ENCODE measurements around the gene PRG2.

The PRG2 gene

DNA sequence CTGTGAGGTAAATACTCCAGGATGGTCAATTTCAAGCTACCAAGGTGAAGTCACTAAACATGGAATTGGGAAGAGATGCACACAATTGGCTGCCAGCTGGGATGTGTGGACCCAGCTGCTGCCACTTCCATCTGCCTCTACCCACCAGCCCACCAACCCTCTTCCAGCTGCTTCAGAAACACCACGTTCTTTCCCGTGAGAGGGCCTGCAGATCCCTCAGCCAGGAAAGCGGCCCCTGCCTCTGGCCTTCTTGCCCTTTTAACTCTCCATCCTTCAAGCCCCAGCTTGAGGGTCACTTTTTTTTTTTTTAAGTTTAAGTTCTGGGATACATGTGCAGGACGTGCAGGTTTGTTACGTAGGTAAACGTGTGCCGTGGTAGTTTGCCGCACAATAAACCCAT lies 29.5 kb downstream of the PRG2 start:
- Histone ChIP-seq H3K14ac (ENCODE audit: low read length in 2 of 2) (no peak overlapping the region), H2BK5ac (ENCODE audit: low read depth, low read length, poor library complexity, severe bottlenecking) (no peak overlapping the region), H2AK5ac (ENCODE audit: low read length, severe bottlenecking) (no peak overlapping the region), H3K27ac (ENCODE audit: low read length, poor library complexity, severe bottlenecking) (no peak overlapping the region), H4K8ac (ENCODE audit: low read length) (no peak overlapping the region), H4K91ac (ENCODE audit: low read length) (no peak overlapping the region), H3K18ac (ENCODE audit: low read depth in 1 of 2, low read length in 2 of 2) (no peak overlapping the region), H3K36me3 (ENCODE audit: control insufficient read depth in 1 of 2, insufficient read depth in 2 of 2, low read depth in 1 of 2, low read length in 2 of 2) (no peaks in the 10 kb centered on the region), H2AFZ (ENCODE audit: low read depth, low read length) (no peak overlapping the region), H3K4ac (ENCODE audit: low read depth in 1 of 2, low read length in 2 of 2) (no peak overlapping the region), H2BK12ac (ENCODE audit: low read length in 2 of 2) (no peak overlapping the region), H3K9me3 (ENCODE audit: control insufficient read depth, low read length) (no peaks in the 10 kb centered on the region), H3K4me2 (ENCODE audit: low read length, poor library complexity, severe bottlenecking) (no peak overlapping the region), H3K9ac (ENCODE audit: low read length) (no peak overlapping the region), H3K23ac (ENCODE audit: low read length in 2 of 2) (no peak overlapping the region), H2BK120ac (ENCODE audit: low read depth, low read length) (no peak overlapping the region), H3K4me1 (ENCODE audit: control insufficient read depth, insufficient read depth, low read depth, low read length) (peaks cover 2% of the 10 kb centered on the region), H2BK15ac (ENCODE audit: low read depth, poor library complexity, severe bottlenecking) (no peak overlapping the region), H3K79me1 (replicated peaks; ENCODE audit: low read length, poor library complexity, severe bottlenecking) (no peaks in the 10 kb centered on the region), H3K27me3 (ENCODE audit: control insufficient read depth in 1 of 2, insufficient read depth in 1 of 2, low read length in 2 of 2) (peaks cover 5 to 46% of the 10 kb centered on the region in 2 experiments), H3K4me3 (ENCODE audit: insufficient read depth in 1 of 2, low read depth in 1 of 2, low read length in 2 of 2) (no peak overlapping the region)
- 76% methylated on average over 7 of the region's 8 CpGs for WGBS
- DNase-seq = no peak

DNA sequence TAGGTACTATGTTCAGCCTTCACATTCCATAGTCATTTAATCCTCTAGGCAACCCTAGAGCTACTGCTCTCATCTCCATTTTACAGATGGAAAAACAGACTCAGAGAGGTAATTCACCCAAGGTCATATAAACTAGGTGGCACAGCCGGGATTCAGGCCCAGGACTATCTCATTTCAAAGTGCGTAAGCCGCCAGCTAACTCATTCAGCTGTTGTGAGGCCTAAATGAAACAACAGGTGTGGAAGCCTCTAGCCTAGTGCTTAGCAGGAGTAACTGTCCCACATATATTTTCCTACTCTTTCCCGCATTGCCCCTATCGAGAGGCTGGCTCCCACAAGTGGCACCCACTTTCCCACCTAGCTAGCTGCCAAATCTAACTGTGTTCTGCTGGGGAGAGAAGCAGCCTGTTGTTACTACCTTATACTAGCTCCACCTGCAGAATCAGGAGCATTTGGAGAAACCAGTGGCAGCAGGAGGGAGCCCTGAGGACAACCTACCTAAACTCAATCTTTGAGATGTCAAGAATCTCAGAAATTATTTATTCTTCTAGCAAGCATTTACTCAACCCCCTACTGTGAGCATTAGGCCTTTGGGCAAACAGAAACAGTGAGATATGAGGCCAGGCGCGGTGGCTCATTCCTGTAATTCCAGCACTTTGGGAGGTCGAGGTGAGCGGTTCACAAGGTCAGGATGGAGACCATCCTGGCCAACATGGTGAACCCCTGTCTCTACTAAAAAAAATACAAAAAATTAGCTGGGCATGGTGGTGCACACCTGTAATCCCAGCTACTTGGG lies 30.4 kb downstream of the PRG2 start:
- H3K27ac ChIP-seq (ENCODE audit: low read length, poor library complexity, severe bottlenecking) = no peak overlapping the region
- H3K36me3 ChIP-seq (ENCODE audit: control insufficient read depth in 1 of 2, insufficient read depth in 2 of 2, low read depth in 1 of 2, low read length in 2 of 2) = no peaks in the 10 kb centered on the region
- no peak overlapping the region for H2BK5ac ChIP-seq (ENCODE audit: low read depth, low read length, poor library complexity, severe bottlenecking)
- no peak overlapping the region for H2AFZ ChIP-seq (ENCODE audit: low read depth, low read length)
- no peak overlapping the region for H4K8ac ChIP-seq (ENCODE audit: low read length)
- H3K27me3 ChIP-seq (ENCODE audit: control insufficient read depth in 1 of 2, insufficient read depth in 1 of 2, low read length in 2 of 2) = peaks cover 5 to 37% of the 10 kb centered on the region in 2 experiments
- H3K9ac ChIP-seq (ENCODE audit: low read length) = no peak overlapping the region
- H3K23ac ChIP-seq (ENCODE audit: low read length in 2 of 2) = no peak overlapping the region
- H2AK5ac ChIP-seq (ENCODE audit: low read length, severe bottlenecking) = no peak overlapping the region
- H3K14ac ChIP-seq (ENCODE audit: low read length in 2 of 2) = no peak overlapping the region
- no peak overlapping the region for H3K18ac ChIP-seq (ENCODE audit: low read depth in 1 of 2, low read length in 2 of 2)
- H3K4me3 ChIP-seq (ENCODE audit: insufficient read depth in 1 of 2, low read depth in 1 of 2, low read length in 2 of 2) = no peak overlapping the region
- H3K4me1 ChIP-seq (ENCODE audit: control insufficient read depth, insufficient read depth, low read depth, low read length) = peaks cover 2% of the 10 kb centered on the region
- H2BK12ac ChIP-seq (ENCODE audit: low read length in 2 of 2) = no peak overlapping the region
- no peak for DNase-seq
- 80% methylated on average over 9 of the region's 9 CpGs for WGBS
- H4K91ac ChIP-seq (ENCODE audit: low read length) = no peak overlapping the region
- no peak overlapping the region for H3K4ac ChIP-seq (ENCODE audit: low read depth in 1 of 2, low read length in 2 of 2)
- H3K9me3 ChIP-seq (ENCODE audit: control insufficient read depth, low read length) = no peaks in the 10 kb centered on the region
- H2BK15ac ChIP-seq (ENCODE audit: low read depth, poor library complexity, severe bottlenecking) = no peak overlapping the region
- no peaks in the 10 kb centered on the region for H3K79me1 ChIP-seq (replicated peaks; ENCODE audit: low read length, poor library complexity, severe bottlenecking)
- no peak overlapping the region for H2BK120ac ChIP-seq (ENCODE audit: low read depth, low read length)
- H3K4me2 ChIP-seq (ENCODE audit: low read length, poor library complexity, severe bottlenecking) = no peak overlapping the region

DNA sequence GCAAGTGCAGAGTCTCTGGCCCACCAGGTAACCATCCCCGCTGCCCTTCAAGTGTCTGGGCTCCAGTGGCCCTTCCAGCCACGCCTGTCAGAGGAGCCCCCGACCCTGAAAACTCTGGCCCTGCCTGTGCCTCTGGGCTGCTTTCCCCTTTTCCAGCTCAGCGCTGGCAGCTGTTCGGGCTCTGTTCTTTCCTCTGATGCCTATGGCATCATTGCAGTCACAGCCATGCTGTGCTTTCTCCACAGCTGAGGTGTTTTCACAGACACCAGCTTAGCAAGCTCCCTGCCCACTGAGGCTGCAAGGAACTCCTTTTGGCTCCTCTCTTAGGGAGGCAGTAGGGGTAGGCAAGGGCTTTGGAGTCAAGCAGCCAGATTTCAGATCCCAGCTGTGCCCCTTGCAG lies 31.1 kb downstream of the PRG2 start:
- Histone ChIP-seq H3K4me2 (ENCODE audit: low read length, poor library complexity, severe bottlenecking) (no peak overlapping the region), H3K27me3 (ENCODE audit: control insufficient read depth in 1 of 2, insufficient read depth in 1 of 2, low read length in 2 of 2) (peaks cover 5 to 38% of the 10 kb centered on the region in 2 experiments), H2AK5ac (ENCODE audit: low read length, severe bottlenecking) (no peak overlapping the region), H2BK120ac (ENCODE audit: low read depth, low read length) (no peak overlapping the region), H3K9me3 (ENCODE audit: control insufficient read depth, low read length) (no peaks in the 10 kb centered on the region), H3K27ac (ENCODE audit: low read length, poor library complexity, severe bottlenecking) (no peak overlapping the region), H3K4me1 (ENCODE audit: control insufficient read depth, insufficient read depth, low read depth, low read length) (peaks cover 2% of the 10 kb centered on the region), H3K23ac (ENCODE audit: low read length in 2 of 2) (no peak overlapping the region), H3K18ac (ENCODE audit: low read depth in 1 of 2, low read length in 2 of 2) (no peak overlapping the region), H2BK12ac (ENCODE audit: low read length in 2 of 2) (no peak overlapping the region), H4K8ac (ENCODE audit: low read length) (no peak overlapping the region), H3K4me3 (ENCODE audit: insufficient read depth in 1 of 2, low read depth in 1 of 2, low read length in 2 of 2) (no peak overlapping the region), H3K79me1 (replicated peaks; ENCODE audit: low read length, poor library complexity, severe bottlenecking) (no peaks in the 10 kb centered on the region), H2BK5ac (ENCODE audit: low read depth, low read length, poor library complexity, severe bottlenecking) (no peak overlapping the region), H3K4ac (ENCODE audit: low read depth in 1 of 2, low read length in 2 of 2) (no peak overlapping the region), H2AFZ (ENCODE audit: low read depth, low read length) (no peak overlapping the region), H3K9ac (ENCODE audit: low read length) (no peak overlapping the region), H3K14ac (ENCODE audit: low read length in 2 of 2) (no peak overlapping the region), H4K91ac (ENCODE audit: low read length) (no peak overlapping the region), H2BK15ac (ENCODE audit: low read depth, poor library complexity, severe bottlenecking) (no peak overlapping the region), H3K36me3 (ENCODE audit: control insufficient read depth in 1 of 2, insufficient read depth in 2 of 2, low read depth in 1 of 2, low read length in 2 of 2) (no peaks in the 10 kb centered on the region)
- 91% methylated on average over 5 of the region's 5 CpGs for WGBS
- DNase-seq = no peak

DNA sequence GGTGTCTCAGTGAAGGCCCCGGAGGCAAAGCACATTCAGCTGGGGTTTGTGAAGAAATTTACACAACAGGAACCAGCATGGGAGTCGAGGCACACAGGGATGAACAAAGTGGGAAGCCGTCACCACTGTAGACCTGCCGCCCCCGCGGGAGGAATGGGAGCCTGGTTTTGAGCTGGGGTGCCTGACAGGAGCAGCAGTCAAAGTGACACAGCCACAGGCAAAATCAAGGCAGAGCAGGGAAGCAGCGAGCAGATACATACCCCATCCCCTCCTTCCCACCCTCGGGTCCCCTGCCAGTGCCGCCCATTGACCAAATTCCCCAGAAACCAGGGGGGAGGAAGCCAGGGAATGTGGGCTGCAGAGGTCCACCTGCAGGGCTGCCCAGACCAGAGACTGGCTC lies 31.5 kb downstream of the PRG2 start:
- no peak for DNase-seq
- H3K27me3 ChIP-seq (ENCODE audit: control insufficient read depth in 1 of 2, insufficient read depth in 1 of 2, low read length in 2 of 2) = peaks cover 1 to 39% of the 10 kb centered on the region in 2 experiments
- H3K4me2 ChIP-seq (ENCODE audit: low read length, poor library complexity, severe bottlenecking) = no peak overlapping the region
- H3K9ac ChIP-seq (ENCODE audit: low read length) = no peak overlapping the region
- no peak overlapping the region for H2AFZ ChIP-seq (ENCODE audit: low read depth, low read length)
- no peak overlapping the region for H3K27ac ChIP-seq (ENCODE audit: low read length, poor library complexity, severe bottlenecking)
- no peak overlapping the region for H2BK120ac ChIP-seq (ENCODE audit: low read depth, low read length)
- no peaks in the 10 kb centered on the region for H3K9me3 ChIP-seq (ENCODE audit: control insufficient read depth, low read length)
- H3K4me1 ChIP-seq (ENCODE audit: control insufficient read depth, insufficient read depth, low read depth, low read length) = peaks cover 2% of the 10 kb centered on the region
- no peak overlapping the region for H3K23ac ChIP-seq (ENCODE audit: low read length in 2 of 2)
- no peaks in the 10 kb centered on the region for H3K79me1 ChIP-seq (replicated peaks; ENCODE audit: low read length, poor library complexity, severe bottlenecking)
- H3K18ac ChIP-seq (ENCODE audit: low read depth in 1 of 2, low read length in 2 of 2) = no peak overlapping the region
- H2BK5ac ChIP-seq (ENCODE audit: low read depth, low read length, poor library complexity, severe bottlenecking) = no peak overlapping the region
- H3K36me3 ChIP-seq (ENCODE audit: control insufficient read depth in 1 of 2, insufficient read depth in 2 of 2, low read depth in 1 of 2, low read length in 2 of 2) = no peaks in the 10 kb centered on the region
- H3K4ac ChIP-seq (ENCODE audit: low read depth in 1 of 2, low read length in 2 of 2) = no peak overlapping the region
- no peak overlapping the region for H3K4me3 ChIP-seq (ENCODE audit: insufficient read depth in 1 of 2, low read depth in 1 of 2, low read length in 2 of 2)
- no peak overlapping the region for H2BK12ac ChIP-seq (ENCODE audit: low read length in 2 of 2)
- no peak overlapping the region for H2BK15ac ChIP-seq (ENCODE audit: low read depth, poor library complexity, severe bottlenecking)
- WGBS = 87% methylated on average over 9 of the region's 9 CpGs
- H4K8ac ChIP-seq (ENCODE audit: low read length) = no peak overlapping the region
- H3K14ac ChIP-seq (ENCODE audit: low read length in 2 of 2) = no peak overlapping the region
- H2AK5ac ChIP-seq (ENCODE audit: low read length, severe bottlenecking) = no peak overlapping the region
- no peak overlapping the region for H4K91ac ChIP-seq (ENCODE audit: low read length)

Data from mesenchymal stem cell (in vitro differentiated cells and primary cell).